GM18951 (cell line): ENCODE results near the gene FBXO33.

Experiments
- POLR2A ChIP-seq: IDR thresholded peaks from 4 replicates; pipeline ENCODE4 v1.6.1; 2011; ENCODE audit warnings: mild to moderate bottlenecking; ENCODE audit not compliant: insufficient read length, insufficient read depth; ENCODE audit errors: extremely low read depth
- in situ Hi-C: fragments of 300-500 bp; cut with MboI; formaldehyde crosslinking; loops from one replicate; pipeline ENCODE4 v1.12.0; 2022; ENCODE audit warnings: low sequenced_read_pairs, mixed read lengths, inconsistent platforms; ENCODE audit not compliant: unreplicated experiment

Gene FBXO33

GRCh38 chr14:39446131-39446744, 14.0 kb upstream of the FBXO33 start:
- in situ Hi-C loops = loop anchor here (25.0 kb wide), 1 partner anchor 334 kb away; the partner anchor contains the start of genes GEMIN2 and SEC23A
- TF ChIP-seq POLR2A = no peak

GRCh38 chr14:39442293-39442692, 10.1 kb upstream of the FBXO33 start:
- no peak for TF ChIP-seq POLR2A
- in situ Hi-C loops = loop anchor here (25.0 kb wide), 1 partner anchor 330 kb away; the partner anchor contains the start of genes GEMIN2 and SEC23A

GRCh38 chr14:39441805-39442204, 9.6 kb upstream of the FBXO33 start:
- no peak for TF ChIP-seq POLR2A
- in situ Hi-C loops = loop anchor here (25.0 kb wide), 1 partner anchor 330 kb away; the partner anchor contains the start of genes GEMIN2 and SEC23A

GRCh38 chr14:39440975-39441374, 8.7 kb upstream of the FBXO33 start:
- in situ Hi-C loops = loop anchor here (25.0 kb wide), 1 partner anchor 329 kb away; the partner anchor contains the start of genes GEMIN2 and SEC23A

GRCh38 chr14:39435241-39435640, 3.0 kb upstream of the FBXO33 start:
- no peak for TF ChIP-seq POLR2A
- in situ Hi-C loops = loop anchor here (25.0 kb wide), 1 partner anchor 323 kb away; the partner anchor contains the start of genes GEMIN2 and SEC23A

More at GRCh38 chr14:39440975-39441374, 8.7 kb upstream of the FBXO33 start:
- TF ChIP-seq POLR2A = no peak

GRCh38 chr14:39434401-39434800, 2.2 kb upstream of the FBXO33 start:
- in situ Hi-C loops = loop anchor here (25.0 kb wide), 1 partner anchor 322 kb away; the partner anchor contains the start of genes GEMIN2 and SEC23A
- TF ChIP-seq POLR2A = no peak

- in situ Hi-C loops = loop anchor here (25.0 kb wide), 1 partner anchor 321 kb away; the partner anchor contains the start of genes GEMIN2 and SEC23A
- no peak for TF ChIP-seq POLR2A
Measured at GRCh38 chr14:39433452-39433813, 1.2 kb upstream of the FBXO33 start.

GRCh38 chr14:39432619-39433451, 602 bp upstream of the FBXO33 start:
- in situ Hi-C loops = loop anchor here (25.0 kb wide), 1 partner anchor 321 kb away; the partner anchor contains the start of genes GEMIN2 and SEC23A
- TF ChIP-seq POLR2A = peak; percentile 75

- TF ChIP-seq POLR2A = peak; percentile 71
- in situ Hi-C loops = loop anchor here (25.0 kb wide), 1 partner anchor 319 kb away; the partner anchor contains the start of genes GEMIN2 and SEC23A
Measured at GRCh38 chr14:39431416-39432178, 636 bp downstream of the FBXO33 start.

- in situ Hi-C loops = loop anchor here (25.0 kb wide), 1 partner anchor 319 kb away; the partner anchor contains the start of genes GEMIN2 and SEC23A
- TF ChIP-seq POLR2A = no peak
Measured at GRCh38 chr14:39430762-39431415, 1.3 kb downstream of the FBXO33 start.

GRCh38 chr14:39428118-39428517, 4.1 kb downstream of the FBXO33 start:
- TF ChIP-seq POLR2A = no peak

GRCh38 chr14:39426605-39427004, 5.6 kb downstream of the FBXO33 start:
- no peak for TF ChIP-seq POLR2A
- in situ Hi-C loops = loop anchor here (25.0 kb wide), 1 partner anchor 314 kb away; the partner anchor contains the start of genes GEMIN2 and SEC23A

More at GRCh38 chr14:39428118-39428517, 4.1 kb downstream of the FBXO33 start:
- in situ Hi-C loops = loop anchor here (25.0 kb wide), 1 partner anchor 316 kb away; the partner anchor contains the start of genes GEMIN2 and SEC23A
